LNCAP (cell line): ENCODE data around the gene C22orf39.

Experiments
- TF ChIP-seq, protein P1 (sequence below): fragments of 450-650 bp; IDR thresholded peaks from 2 replicates; pipeline ENCODE4 v1.5.1; 2017; ENCODE audit warnings: mild to moderate bottlenecking

The C22orf39 gene

GRCh38 chr22:19479355-19480172 is 32.1 kb upstream of the C22orf39 start, which contains the start of gene CDC45:
TSS of gene CDC45 (plus strand) at chr22:19479920. CDS start at chr22:19479969, 49 bp downstream.
- TF ChIP-seq, protein P1, sequence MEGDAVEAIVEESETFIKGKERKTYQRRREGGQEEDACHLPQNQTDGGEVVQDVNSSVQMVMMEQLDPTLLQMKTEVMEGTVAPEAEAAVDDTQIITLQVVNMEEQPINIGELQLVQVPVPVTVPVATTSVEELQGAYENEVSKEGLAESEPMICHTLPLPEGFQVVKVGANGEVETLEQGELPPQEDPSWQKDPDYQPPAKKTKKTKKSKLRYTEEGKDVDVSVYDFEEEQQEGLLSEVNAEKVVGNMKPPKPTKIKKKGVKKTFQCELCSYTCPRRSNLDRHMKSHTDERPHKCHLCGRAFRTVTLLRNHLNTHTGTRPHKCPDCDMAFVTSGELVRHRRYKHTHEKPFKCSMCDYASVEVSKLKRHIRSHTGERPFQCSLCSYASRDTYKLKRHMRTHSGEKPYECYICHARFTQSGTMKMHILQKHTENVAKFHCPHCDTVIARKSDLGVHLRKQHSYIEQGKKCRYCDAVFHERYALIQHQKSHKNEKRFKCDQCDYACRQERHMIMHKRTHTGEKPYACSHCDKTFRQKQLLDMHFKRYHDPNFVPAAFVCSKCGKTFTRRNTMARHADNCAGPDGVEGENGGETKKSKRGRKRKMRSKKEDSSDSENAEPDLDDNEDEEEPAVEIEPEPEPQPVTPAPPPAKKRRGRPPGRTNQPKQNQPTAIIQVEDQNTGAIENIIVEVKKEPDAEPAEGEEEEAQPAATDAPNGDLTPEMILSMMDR, result no peak

DNA sequence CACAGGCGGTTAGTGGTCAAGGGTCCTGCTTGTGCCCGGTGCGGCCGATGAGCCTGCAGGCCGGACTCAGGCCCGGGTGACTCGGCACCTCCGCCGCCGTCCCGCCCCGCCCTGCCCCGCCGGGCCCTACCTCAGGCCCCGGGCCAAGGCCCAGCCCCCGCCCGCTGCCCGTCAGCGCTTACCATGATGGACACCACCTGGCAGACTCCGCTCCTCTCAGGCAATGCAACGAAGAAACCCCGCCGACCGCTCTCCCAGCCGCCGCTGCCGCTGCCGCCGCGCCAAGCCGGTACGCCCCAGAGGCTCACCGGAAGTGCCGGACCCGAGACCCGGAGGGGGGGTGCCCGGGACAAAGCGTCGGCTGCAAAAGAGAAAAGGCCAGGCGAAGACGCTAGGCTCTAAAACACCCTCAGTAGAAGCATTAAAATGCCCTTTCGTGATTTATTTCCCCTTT is 31.4 kb upstream of the C22orf39 start, which contains the start of gene UFD1:
Gene UFD1 (minus strand): TSS at position 293 of the 454 bp plus-strand sequence. CDS start 108 bp downstream, at position 185.
- TF ChIP-seq, protein P1, result no peak

DNA sequence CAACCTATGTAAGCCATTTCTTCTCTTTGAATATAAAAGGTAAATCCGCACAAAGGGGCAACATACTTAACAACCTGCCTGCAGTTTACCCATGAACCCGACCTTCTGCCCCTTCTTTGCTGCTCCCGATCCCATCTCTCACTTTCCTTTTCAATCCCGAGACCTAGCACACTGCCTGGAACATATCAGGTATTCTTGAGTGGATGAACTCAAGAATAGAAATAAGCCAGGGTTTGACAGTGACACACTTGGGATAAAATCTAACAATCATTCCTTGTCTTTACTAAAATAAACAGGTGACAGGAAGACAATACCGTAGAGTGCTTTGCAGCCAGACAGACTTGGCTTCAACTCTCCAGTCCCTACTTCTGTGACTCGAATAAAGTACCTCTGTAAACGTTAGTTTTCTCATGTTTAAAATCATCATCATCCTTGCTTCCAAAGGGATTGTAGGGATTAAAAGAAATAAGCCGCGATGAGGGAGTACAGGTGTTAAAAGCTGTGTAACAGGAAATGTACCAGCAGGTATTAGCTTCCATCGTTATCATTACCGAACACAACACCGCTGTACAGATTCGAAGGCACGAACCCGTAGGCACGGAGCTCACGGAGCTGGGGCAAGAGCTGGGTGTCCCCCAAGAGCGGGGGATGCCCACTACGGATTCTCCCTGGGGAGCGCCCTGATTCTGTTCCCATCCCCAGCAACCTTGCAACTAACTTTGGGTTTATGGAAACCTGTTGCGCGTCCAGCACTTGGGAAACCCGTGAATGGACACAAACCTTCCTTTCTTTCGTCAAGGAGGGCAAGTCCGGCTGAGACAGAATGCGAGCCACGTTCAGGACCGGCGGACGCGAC is 30.8 kb upstream of the C22orf39 start:
- TF ChIP-seq, protein P1, result no peak

DNA sequence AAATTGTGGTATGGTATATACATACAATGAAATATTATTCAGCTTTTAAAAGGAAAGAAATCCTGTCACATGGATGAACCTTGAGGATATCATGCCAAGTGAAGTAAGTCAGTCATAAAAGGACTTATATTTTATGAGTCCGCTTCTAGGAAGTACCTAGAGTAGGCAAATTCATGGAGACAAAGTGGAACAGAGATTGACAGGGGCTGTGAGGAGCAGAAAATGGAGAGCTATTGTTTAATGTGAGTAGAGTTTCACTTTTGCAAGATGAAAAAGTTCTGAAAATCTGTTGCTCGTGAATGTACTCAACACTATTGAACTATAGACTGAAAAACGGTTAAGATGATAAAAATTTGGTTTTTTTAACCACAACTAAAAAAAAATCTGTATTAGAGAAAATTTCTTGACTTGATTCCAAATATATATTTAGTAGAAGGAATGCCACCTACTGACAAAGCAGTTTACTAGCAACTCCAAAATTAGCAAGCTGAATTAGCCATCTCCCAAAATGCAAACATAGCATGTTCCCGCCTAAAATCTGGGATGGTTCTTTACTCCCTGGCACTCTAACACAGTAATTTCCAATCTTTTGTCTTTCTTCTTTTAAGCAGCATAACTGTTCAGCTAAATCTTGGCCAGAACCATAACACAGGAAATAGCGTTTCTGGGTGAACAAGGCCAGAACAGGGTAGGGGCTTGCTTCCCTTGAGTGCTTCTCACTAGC is 30.0 kb upstream of the C22orf39 start:
- TF ChIP-seq, protein P1, result peak; percentile 48; the same call in 1 of the 2 replicates

DNA sequence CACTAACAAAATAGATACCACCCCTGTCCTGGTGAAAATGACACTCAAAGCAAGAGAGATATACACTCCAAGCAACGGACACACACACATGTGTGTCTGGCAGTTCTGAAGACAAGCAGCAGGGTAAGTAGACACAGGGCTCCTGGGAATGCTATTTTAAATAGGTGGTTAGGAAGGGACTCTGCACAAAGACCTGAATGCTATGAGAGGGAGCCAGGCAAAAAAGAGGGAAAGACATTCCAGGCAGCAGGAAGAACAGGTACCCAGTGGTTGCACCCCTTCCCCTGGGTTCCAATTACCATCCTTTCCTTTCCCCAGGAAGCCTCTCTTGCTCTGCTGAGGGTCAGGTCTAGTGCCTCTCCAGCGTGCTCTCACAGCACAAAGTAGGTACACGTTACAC is 28.5 kb upstream of the C22orf39 start:
- TF ChIP-seq, protein P1, result no peak

DNA sequence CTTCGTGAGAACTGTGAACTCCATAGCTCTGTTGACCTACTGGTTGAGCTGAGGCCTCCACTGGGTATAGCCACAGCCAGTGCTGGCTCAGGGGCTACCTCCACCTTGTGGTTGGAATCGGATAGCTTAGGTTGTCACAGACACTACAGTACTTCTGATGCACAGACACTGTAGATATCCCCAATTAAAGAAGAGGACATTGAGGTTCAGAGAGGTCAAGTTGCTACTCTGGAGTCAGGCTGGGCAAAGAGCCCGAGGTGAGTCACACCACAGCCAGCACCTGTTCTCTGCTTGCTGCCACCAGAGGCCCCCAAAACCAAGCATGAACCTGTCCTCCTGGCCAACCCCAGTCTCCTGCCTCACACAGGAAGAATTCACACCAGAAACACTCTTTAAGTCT is 26.1 kb upstream of the C22orf39 start:
- TF ChIP-seq, protein P1, result no peak

- TF ChIP-seq, protein P1, result no peak
Observed at GRCh38 chr22:19472233-19472632, 24.7 kb upstream of the C22orf39 start.
